Right kidney (tissue), 9 donors: ENCODE measurements around the gene EPHA4.

ENCODE experiments used
- DNase-seq: peaks from one replicate; pipeline ENCODE4 v3.0.0-alpha.2; 2016
- long read RNA-seq, 8 donors: transcript quantifications; one replicate each; lab custom pipeline, GENCODE V29; 2026

EPHA4 gene
- long read RNA-seq, donor 1, partial matches to known transcripts: 0 of 3 reads
- long read RNA-seq, donor 1, other reads (novel, unspliced or antisense): 0 of 3 reads
- long read RNA-seq, donor 2, partial matches to known transcripts: 0 of 1 reads
- long read RNA-seq, donor 2, other reads (novel, unspliced or antisense): 0 of 1 reads
- long read RNA-seq, donor 3, full-length matches to known transcripts: 5 of 5 reads
- long read RNA-seq, donor 3, partial matches to known transcripts: 0 of 5 reads
- long read RNA-seq, donor 3, other reads (novel, unspliced or antisense): 0 of 5 reads
- long read RNA-seq, donor 4, transcript EPHA4-211 (2 exons, 2,893 nt): major isoform, 7 of 8 reads
- long read RNA-seq, donor 4, partial matches to known transcripts: 0 of 8 reads
- long read RNA-seq, donor 4, other reads (novel, unspliced or antisense): 0 of 8 reads
- long read RNA-seq, donor 5, full-length matches to known transcripts: 7 of 7 reads
- long read RNA-seq, donor 5, partial matches to known transcripts: 0 of 7 reads
- long read RNA-seq, donor 5, other reads (novel, unspliced or antisense): 0 of 7 reads
- long read RNA-seq, donor 6, transcript EPHA4-211 (2 exons, 2,893 nt): major isoform, 7 of 10 reads
- long read RNA-seq, donor 6, partial matches to known transcripts: 0 of 10 reads
- long read RNA-seq, donor 6, other reads (novel, unspliced or antisense): 0 of 10 reads
- long read RNA-seq, donor 7, transcript EPHA4-211 (2 exons, 2,893 nt): major isoform, 9 of 16 reads
- long read RNA-seq, donor 7, partial matches to known transcripts: 6 of 16 reads
- long read RNA-seq, donor 7, other reads (novel, unspliced or antisense): 0 of 16 reads
- long read RNA-seq, donor 8, full-length matches to known transcripts: 9 of 9 reads
- long read RNA-seq, donor 8, partial matches to known transcripts: 0 of 9 reads
- long read RNA-seq, donor 8, other reads (novel, unspliced or antisense): 0 of 9 reads

GRCh38 chr2:221572219-221572820, at the start of gene EPHA4:
Gene EPHA4, minus strand, starts transcription at chr2:221572304. Its CDS starts 56 bp downstream, at chr2:221572248.
- DNase-seq: peak; percentile 95

GRCh38 chr2:221618007-221618406, 45.9 kb upstream of the EPHA4 start:
- no peak for DNase-seq

DNA sequence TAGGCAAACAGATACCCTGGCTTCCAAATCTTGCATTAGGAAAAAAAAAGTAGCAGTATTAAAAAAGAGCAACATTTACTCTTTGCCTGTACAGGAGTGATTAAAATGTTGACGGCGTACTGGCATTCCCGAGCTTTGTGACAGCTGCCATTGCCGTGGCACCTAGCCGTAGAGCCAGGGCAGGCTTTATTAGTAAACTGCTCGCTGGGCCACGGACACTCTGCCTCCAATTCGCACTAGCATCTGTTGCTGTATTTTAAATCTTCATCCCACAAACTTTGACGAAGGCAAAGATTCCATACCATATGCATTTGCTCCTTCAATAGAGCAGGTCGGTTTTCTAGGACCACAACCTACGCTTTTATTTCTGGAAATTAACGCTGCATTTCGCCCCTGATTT, 44.5 kb upstream of the EPHA4 start:
- no peak for DNase-seq

- no peak for DNase-seq
These were observed 42.2 kb upstream of the EPHA4 start for GRCh38 chr2:221614274-221614673.

DNA sequence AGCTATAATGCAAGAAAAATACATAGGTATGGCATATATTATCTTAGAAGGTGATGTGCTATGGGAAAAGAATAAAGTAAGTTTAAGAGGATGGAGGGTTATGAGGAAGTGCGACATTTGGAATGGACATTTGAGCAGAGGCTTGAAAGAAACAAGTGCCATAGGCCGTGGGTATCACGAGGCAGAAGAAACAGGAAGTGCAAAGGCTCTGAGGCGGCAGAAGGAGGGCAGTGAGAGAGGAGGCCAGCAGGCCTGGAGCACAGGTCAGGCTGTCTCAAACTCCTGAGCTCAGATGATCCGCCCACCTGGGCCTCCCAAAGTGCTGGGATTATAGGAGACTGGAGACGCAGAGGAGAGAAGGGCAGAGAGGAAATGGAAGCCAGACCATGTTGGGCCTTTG, 40.7 kb upstream of the EPHA4 start:
- DNase-seq: no peak

- no peak for DNase-seq
These were observed 40.1 kb upstream of the EPHA4 start for GRCh38 chr2:221612161-221612560.

GRCh38 chr2:221610675-221611074, 38.6 kb upstream of the EPHA4 start:
- no peak for DNase-seq

- DNase-seq: no peak
These were observed 38.2 kb upstream of the EPHA4 start for GRCh38 chr2:221610255-221610654.

GRCh38 chr2:221608442-221608841, 36.3 kb upstream of the EPHA4 start:
- DNase-seq: no peak

DNA sequence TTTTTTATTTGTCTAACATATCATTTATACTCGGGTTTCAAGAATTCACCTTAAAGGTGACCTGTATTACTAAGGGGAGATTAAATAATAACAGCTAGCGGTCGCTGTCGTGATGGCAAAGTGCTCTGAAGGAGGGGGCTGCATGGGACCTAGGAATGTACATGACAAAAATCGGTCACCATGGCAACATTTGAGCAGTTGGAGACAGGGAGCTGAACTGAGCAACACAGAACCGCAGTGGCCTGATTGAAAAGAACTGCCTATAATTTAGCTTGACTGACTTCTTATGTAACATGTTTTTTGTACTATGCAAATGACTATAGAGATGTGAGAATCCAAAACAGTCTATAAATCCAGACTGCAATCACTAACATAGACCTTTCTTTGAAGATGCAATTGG, 34.3 kb upstream of the EPHA4 start:
- DNase-seq: no peak

GRCh38 chr2:221605751-221606240, 33.7 kb upstream of the EPHA4 start:
- no peak for DNase-seq

- DNase-seq: no peak
These were observed 30.8 kb upstream of the EPHA4 start for GRCh38 chr2:221602938-221603337.

- DNase-seq: no peak
These were observed 29.3 kb upstream of the EPHA4 start for GRCh38 chr2:221601376-221601775.

DNA sequence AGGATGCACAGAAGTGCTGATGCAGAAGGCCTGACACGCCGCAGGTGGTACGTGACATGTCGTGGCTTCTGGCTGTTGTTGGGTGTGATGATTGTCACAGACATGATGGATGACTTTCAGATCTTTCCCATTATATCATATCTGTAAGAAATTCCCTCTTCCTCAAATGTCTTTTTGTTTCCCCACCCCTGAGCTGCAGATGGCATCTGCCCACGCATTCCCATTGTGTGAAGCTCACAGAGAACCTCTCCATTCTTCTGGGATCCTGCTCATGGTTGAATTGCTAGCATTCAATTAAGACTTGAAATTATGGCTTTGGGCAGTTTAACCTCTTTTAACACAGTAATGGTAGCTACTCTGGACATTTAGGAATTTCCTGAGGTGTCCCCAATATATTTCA, 28.3 kb upstream of the EPHA4 start:
- no peak for DNase-seq

DNA sequence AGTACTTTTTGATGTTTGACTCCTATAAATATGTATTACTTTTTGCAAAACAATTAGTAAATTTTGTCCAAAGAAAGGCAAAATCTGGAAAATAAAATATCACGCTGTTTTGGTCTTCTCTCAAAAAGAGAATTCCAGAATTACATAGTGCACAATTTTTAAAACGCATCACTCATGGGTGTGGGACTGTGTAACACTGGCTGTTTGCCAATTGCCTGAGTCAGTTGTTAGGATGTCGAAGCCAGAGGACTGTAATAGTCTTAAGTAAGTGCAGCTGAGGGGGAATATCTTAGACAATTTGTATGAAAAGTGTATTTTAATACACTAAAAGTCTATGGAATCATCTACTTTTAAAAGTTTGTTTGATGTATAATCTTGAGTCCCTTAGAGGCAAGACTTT, 24.1 kb upstream of the EPHA4 start:
- DNase-seq: no peak

DNA sequence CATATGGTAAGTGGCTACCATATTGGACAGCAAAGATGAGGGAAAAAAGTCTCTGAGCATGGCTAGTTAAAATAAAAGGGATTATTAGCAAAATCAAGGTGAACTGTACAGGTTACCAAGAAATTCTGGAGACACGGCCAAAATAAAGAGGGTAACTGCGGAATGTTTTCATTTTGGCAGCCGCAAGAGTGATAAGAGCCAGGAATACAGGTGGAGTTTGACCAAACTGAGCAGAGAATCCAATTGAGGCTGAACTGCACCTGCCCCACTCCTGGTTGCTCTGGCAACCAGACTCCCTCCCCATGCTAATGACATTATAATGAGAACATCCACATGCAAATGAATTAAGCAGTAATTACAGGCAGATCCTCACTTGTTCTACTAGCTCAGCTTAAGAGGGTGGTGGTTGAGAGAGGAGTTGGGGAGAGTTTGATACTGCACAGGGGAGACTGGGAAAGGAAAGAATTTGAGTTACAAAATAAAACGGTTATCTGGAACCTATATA, 18.8 kb upstream of the EPHA4 start:
- no peak for DNase-seq

DNA sequence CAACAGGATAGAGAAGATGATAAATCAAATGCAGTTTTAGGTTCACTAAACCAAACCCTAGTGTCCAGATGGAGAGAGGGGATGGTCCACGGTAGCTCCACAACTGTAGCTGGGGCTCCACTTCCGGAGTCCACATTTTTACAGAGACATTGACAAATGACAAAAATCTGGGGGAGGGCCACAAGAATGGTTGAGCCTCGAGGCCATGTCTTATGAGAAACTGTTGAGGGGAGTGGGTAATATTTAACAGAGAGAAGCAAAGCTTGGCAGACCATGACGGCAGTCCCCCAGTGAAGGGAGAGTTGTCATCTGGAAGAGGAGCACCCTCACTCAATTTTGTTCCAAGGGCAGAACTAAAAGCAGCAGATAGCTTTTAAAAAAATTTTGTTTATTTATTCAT, 17.6 kb upstream of the EPHA4 start:
- DNase-seq: peak; percentile 16

GRCh38 chr2:221588306-221588985, 16.3 kb upstream of the EPHA4 start:
- DNase-seq: no peak

DNA sequence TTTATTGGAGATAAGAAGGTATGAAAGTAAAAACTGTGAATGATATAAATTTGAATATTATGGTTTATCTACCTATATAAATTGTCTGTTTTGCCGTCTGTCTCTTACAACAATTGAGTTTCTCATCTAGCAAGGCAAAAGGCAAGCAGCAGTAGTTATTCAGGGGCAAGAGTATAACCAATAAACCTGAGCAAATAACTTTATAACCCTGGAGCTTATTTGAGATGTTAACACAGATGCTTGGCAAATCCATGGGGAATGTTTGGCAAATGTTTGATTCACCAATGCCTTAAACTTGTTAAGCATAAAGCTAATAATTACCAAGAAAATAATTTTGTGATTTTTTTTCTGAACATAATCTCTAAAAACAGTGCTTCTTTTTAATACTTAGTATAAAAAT, 9.9 kb upstream of the EPHA4 start:
- no peak for DNase-seq

DNA sequence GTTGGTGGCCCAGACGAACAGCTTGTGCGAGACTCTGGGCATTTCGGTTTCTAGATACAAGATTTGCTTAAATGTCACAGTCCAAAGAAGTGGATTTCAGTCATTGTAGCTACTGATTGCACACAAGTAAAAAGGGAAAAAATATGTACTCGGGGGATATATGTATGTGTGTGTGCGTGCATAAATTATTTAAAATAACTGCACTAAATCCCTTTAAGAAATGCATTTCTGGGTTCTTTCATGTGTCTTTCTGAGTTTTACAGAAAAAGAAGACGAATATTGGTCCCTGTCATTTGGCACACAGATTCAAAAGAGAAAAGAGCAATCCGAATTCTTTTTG, 2.1 kb upstream of the EPHA4 start:
- no peak for DNase-seq

DNA sequence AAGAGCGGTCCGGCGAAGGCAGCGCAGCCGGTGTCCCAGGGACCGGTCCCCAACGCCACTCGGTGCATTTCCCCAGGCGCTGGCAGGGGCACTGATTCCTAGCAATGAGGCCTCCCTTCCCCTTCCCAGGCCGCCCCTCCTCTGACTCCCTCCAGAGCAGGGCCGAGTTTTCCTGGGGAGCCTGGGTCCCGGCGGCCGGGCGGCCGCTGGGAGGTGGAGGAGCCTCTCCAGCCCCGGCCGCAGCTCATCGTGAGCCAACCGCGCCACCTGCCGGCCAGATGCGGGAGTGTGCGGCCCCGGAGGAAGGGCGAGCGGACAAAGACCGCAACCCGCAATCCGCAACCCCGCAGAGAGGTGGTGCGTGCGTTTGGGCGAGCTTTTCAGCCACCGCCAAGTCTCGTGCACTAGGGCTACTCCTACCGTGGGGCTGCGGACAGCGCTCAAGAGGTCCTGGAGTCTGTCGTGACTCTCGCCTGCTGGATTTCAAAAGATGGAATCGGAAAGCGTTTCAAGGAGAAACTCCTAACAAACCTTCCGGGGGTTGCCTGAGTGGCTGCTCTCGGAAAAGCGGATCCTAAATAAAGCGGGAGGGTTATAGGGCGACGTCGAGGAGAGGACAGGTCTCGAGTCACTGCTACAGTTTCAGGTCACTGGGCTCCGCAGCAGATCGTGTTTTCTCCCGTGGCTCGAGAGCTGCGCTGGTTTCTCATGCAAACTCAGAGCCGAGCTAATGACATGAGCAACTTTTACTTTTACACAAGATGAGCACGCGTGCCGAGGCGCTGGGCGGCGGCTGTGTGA, 1.5 kb upstream of the EPHA4 start:
- peak; percentile 98 for DNase-seq
